ENCODE results near the gene PRRT2. TPM values are rescaled to one million over a fixed set of nuclear protein-coding genes. Genes with fewer than 3 reads are reported as not detected.

The PRRT2 gene
- total RNA-seq, 2 experiments from 2014 or later = 0.67 to 1.1 TPM

DNA sequence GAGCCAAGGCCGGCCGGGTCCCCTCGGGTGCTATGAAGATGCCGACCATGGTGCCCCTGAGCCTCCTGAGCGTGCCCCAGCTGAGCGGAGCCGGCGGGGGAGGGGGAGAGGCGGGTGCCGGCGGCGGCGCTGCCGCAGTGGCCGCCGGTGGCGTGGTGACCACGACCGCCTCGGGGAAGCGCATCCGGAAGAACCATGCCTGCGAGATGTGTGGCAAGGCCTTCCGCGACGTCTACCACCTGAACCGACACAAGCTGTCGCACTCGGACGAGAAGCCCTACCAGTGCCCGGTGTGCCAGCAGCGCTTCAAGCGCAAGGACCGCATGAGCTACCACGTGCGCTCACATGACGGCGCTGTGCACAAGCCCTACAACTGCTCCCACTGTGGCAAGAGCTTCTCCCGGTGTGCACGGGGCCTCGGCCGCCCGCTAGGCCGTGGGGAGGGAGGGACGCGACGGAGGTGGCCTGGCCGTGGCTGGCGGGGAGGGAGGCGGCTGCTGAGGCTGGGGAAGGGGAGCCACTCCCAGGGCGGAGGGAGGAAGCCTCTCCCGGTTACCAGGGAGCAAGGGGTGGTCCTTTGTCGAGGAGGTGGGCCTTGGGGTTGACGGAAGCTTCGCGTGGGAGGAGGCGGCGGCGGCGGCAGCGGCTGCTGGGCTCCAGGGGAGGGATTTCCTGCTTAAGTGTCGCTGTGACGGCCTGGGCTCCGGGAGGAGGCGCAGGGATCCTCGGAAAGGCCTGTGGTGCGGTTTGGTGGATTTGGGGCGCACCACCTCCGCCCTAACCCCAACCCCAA, 4.4 kb upstream of the PRRT2 start:
- CTCF ChIA-PET = interaction anchor here (0.9 to 3.0 kb wide), 11 partner anchors 8 to 107 kb away, joined by 3 to 17 read pairs (median 5); partner anchors contain the start of genes KIF22, MVP and PAGR1
- POLR2A ChIA-PET = interaction anchor here (0.7 to 3.9 kb wide), 9 partner anchors 8 to 258 kb away, joined by 3 to 41 read pairs (median 4); partner anchors contain the start of genes ALDOA, HIRIP3, INO80E and MVP

DNA sequence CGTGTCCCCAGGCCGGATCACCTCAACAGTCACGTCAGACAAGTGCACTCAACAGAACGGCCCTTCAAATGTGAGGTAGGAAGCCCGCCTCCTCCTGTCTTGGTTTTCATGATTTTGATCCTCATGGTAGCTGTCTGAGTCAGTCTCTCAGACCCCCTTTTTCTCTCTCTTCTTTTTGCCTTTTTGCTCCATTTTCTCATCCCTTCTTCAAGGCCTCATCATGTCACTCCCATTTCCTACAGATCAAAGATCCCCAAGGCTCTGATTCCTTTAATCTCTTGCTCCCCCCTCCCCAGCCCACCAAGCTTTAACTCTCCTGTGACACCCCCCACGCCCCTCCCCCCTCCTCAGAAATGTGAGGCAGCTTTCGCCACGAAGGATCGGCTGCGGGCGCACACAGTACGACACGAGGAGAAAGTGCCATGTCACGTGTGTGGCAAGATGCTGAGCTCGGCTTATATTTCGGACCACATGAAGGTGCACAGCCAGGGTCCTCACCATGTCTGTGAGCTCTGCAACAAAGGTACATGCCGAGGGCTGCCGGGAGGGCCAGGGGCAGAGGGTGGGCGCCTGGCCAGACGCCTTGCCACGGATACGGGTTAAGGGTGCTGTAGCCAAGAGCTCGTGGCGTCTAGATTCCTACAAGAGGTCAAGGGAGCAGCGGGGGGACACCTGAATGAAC, 3.6 kb upstream of the PRRT2 start:
- POLR2A ChIA-PET = interaction anchor here (0.6 to 3.9 kb wide), 12 partner anchors 8 to 187 kb away, joined by 3 to 41 read pairs (median 4); partner anchors contain the start of genes HIRIP3, INO80E, MVP and PAGR1
- CTCF ChIA-PET = interaction anchor here (0.9 to 3.0 kb wide), 10 partner anchors 8 to 108 kb away, joined by 3 to 17 read pairs (median 6); partner anchors contain the start of genes KIF22, MVP and PAGR1

DNA sequence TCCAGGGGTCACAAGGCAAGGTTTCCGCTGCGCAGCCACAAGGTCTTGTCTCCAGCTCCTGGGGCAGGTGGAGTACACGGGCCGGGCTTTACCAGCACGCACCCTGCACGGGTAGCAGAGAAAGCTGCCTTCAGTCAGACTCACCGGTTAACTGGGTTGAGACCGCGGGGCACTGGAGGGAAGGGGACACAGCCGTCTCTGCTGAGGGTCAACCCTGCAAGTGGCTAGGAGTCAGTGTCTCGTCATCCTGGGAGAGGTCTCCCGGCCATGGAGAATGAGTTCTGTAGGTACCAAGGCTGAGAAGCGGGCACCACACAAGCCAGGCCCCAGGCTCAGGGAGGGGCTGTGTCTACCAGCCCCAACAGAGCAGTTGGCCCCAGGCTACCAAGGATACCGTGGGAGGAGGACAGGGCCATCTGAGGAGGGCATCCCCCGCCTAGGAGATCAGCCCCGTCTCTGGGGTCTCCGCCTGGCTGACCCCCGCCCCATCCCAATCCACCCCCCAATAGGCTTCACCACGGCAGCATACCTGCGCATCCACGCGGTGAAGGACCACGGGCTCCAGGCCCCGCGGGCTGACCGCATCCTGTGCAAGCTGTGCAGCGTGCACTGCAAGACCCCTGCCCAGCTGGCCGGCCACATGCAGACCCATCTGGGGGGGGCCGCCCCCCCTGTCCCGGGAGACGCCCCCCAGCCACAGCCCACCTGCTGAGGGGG, 2.8 kb upstream of the PRRT2 start:
- POLR2A ChIA-PET = interaction anchor here (0.6 to 3.9 kb wide), 8 partner anchors 7 to 187 kb away, joined by 3 to 41 read pairs (median 4); partner anchors contain the start of genes HIRIP3, INO80E, MVP and PAGR1
- CTCF ChIA-PET = interaction anchor here (0.9 to 3.0 kb wide), 6 partner anchors 8 to 109 kb away, joined by 3 to 17 read pairs (median 8); partner anchors contain the start of genes KIF22 and MVP

DNA sequence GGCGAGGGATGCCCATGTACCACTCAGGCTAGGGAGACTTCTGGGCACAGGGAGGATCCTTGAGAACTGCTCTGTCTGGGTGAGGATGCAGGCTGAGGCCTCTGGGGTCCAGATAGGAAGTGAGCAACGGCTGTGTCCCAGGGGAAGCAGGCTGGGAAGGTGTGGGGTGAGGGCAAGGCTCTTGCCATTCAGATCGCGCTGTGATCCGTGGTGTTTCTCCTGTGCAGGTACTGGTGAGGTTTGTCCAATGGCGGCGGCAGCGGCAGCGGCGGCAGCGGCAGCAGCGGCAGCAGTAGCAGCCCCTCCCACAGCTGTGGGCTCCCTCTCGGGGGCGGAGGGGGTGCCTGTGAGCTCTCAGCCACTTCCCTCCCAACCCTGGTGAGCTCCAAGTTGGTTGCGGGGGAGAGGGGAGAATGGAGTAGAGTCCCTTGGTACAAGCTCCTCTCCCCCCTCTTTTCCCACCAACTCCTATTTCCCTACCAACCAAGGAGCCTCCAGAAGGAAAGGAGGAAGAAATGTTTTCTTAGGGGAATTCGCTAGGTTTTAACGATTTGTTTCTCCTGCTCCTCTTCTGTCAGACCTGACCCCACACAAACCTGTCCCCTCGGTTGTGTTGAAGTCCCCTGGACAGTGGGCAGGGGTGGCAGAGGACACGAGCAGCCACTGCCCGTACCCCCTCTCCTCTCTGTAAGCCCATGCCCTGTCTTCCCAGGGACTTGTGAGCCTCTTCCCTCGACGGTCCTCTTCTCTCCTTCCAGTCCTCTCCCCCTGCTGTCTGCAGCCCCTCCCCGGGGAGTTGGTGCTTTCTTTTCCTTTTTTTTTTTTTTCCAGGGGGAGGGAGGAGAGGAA, 1.9 kb upstream of the PRRT2 start:
- CTCF ChIA-PET = interaction anchor here (2.0 to 2.7 kb wide), 2 partner anchors 10 to 109 kb away, joined by 5 to 10 read pairs; partner anchors contain the start of gene MVP
- POLR2A ChIA-PET = no interaction called here

DNA sequence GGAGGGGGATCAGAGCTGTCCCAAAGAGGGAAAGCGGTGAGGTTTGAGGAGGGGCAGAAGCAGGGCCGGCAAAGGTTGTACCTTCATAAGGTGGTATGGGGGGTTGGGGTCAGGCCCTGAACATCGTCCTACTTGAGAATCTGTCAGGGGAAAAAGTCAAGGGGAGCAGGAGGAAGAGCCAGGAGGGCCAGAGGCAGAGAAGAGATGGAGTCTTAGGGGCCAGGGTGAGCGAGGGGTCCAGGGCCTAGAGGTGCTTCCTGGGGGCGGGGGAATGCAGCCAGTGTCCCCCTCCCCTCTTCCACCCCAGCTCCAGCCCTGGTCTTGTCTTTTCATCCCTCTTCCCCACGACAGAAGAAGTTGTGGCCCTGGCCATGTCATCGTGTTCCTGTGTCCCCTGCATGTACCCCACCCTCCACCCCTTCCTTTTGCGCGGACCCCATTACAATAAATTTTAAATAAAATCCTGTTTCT, 1.3 kb upstream of the PRRT2 start:
- CTCF ChIA-PET = interaction anchor here (2.0 to 2.7 kb wide), 2 partner anchors 9 to 110 kb away, joined by 5 to 10 read pairs; partner anchors contain the start of gene MVP
- POLR2A ChIA-PET = interaction anchor here (0.7 to 1.2 kb wide), 2 partner anchors 11 to 20 kb away, joined by 3 read pairs; partner anchors contain the start of gene KIF22

DNA sequence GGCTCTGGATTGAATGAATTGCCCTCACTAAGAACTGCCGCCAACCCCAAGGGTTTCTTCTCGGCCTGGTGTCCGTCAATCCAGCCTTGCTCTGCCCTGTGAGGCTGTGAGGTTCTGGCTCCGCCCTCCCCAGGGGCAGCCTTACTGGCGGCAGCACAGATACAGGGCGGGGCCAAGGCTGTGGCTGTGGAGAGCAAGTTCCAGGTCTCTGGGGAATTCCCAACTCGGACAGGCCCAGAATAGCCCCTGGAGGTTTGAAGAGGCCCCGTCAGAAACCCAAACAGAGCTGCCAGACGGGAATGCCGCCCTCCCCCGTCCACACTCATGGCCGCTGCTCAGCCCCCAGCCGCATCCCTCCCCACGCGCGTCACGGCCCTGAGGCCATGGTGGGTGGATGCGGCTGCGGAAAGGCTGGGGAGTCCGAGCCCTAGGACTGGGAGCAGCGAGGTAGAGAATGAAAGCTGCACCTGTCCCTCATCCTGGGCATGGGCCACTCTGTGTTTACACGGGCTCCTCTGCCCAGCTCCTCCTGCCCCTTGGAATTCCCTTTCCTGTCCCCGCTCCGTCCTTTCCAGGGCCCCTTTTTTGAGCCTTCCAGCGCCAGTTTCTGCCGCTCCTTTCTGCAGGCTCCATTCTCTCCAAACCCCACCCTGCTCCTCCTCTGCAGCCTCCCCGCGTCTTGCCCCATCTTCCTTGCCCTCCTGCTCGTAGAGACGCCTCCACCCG, 660 bp upstream of the PRRT2 start:
- POLR2A ChIA-PET = interaction anchor here (0.7 to 1.2 kb wide), 2 partner anchors 11 to 21 kb away, joined by 3 read pairs; partner anchors contain the start of gene KIF22

DNA sequence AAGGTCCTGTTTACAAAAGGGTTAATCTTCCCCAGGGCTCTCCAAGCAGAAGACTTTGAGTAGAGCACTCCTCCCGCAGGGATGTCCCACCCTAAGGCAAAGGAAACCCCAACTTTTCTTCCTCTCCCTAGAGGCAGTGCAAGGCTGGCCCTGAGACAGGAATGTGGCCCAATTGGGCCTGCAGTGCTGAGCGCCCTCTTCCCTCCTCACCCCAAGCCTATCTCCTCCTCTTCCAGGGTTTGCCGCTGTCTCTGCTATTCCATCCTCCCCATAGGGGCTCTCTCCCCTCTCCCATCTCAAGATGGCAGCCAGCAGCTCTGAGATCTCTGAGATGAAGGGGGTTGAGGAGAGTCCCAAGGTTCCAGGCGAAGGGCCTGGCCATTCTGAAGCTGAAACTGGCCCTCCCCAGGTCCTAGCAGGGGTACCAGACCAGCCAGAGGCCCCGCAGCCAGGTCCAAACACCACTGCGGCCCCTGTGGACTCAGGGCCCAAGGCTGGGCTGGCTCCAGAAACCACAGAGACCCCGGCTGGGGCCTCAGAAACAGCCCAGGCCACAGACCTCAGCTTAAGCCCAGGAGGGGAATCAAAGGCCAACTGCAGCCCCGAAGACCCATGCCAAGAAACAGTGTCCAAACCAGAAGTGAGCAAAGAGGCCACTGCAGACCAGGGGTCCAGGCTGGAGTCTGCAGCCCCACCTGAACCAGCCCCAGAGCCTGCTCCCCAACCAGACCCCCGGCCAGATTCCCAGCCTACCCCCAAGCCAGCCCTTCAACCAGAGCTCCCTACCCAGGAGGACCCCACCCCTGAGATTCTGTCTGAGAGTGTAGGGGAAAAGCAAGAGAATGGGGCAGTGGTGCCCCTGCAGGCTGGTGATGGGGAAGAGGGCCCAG, 1.0 kb downstream of the PRRT2 start:
- CTCF ChIA-PET = interaction anchor here (1.0 to 1.4 kb wide), 2 partner anchors 15 to 36 kb away, joined by 4 to 6 read pairs; no protein-coding TSS in a partner anchor
- POLR2A ChIA-PET = interaction anchor here (0.5 to 0.9 kb wide), 3 partner anchors 8 to 1380 kb away, joined by 3 to 4 read pairs (median 3); no protein-coding TSS in a partner anchor

More for the DNA sequence above, 660 bp upstream of the PRRT2 start:
- CTCF ChIA-PET = interaction anchor here (2.0 to 2.7 kb wide), 2 partner anchors 8 to 111 kb away, joined by 5 to 10 read pairs; partner anchors contain the start of gene MVP

DNA sequence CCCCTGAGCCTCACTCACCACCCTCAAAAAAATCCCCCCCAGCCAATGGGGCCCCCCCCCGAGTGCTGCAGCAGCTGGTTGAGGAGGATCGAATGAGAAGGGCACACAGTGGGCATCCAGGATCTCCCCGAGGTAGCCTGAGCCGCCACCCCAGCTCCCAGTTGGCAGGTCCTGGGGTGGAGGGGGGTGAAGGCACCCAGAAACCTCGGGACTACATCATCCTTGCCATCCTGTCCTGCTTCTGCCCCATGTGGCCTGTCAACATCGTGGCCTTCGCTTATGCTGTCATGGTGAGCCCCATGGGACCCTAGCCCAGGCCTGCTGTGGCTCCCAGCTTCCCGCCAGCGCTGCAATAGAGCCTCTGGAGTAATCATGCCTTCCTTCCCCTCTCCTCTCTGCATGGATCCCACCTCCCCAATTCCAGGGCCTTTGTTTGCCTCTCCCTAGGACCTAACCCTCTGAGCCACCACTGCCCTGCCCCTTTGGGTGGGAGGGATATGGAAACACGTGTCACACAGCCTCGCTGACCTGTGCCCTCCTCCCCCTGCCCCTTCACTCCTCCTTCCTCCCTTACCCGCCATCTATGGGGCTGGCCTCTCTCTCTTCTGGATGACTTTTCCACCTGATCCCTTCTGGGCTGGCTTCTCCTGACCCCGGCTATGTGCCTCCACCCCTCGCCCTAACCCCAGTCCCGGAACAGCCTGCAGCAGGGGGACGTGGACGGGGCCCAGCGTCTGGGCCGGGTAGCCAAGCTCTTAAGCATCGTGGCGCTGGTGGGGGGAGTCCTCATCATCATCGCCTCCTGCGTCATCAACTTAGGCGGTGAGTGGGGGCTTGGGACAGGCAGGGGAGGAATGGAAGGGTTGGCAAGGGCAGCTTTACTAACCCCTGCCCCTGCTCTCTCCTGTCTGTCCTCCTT, 1.9 kb downstream of the PRRT2 start:
- CTCF ChIA-PET = no interaction called here
- POLR2A ChIA-PET = interaction anchor here (0.6 to 0.9 kb wide), 3 partner anchors 7 to 10 kb away, joined by 3 to 4 read pairs (median 3); no protein-coding TSS in a partner anchor

DNA sequence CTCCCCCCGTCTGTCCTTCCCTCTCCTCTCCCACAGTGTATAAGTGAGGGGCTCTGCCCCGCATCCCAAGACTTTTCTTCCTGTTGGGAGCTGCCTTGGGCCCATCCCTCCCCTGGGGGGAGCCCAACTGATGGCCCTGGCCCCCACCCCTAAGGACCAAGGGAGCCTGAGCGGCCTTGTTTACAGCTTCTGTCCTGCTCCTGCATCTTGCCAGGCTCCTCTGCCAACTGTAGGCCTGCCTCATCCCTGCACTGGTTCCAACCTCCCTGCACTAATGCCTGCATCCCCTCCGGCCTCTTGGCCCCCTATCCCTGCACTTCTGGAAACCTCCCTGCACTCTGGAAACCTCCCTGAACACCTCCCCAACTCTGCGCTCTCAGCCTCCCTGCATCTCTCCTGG, 2.6 kb downstream of the PRRT2 start:
- POLR2A ChIA-PET = interaction anchor here (0.6 kb wide), 1 partner anchor 11 kb away, joined by 3 read pairs; no protein-coding TSS in a partner anchor

DNA sequence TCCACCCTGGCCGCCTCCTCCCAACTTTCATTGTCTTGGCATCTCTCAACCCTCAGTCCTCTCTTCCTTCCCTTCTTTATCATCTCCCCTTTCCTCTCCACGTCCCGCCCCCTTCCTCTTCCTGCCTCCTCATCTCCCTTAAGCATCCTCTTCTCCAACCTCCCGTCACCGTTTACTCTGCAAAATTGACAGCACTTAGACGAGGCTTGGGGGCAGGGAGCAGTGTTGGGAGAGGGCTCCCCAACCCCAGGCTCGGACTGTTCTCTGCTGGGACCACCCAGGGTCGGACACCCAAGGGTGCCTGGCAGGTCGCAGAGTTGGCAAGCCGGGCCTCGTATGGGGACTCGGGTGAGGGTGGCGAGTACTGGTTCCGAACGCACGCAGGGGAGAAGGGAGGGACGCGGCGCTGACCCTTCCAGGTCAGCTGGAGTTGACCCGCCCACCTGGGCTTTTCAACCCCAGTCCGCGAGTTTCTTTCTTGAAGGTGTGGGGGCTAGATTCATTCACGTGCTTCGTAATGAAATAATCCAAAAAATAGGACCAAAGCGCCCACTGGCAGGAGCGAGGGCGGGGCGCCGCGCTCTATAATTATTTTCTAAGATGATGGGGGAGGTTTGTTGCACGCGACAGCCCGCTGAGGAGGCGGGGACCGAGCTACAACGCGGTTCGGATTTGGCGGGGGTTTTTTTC, 3.2 kb downstream of the PRRT2 start:
- ChIA-PET CTCF (interaction anchor here (0.5 to 3.5 kb wide), 17 partner anchors 8 to 158 kb away, joined by 3 to 20 read pairs (median 3); partner anchors contain the start of genes KIF22, MAZ and TAOK2), POLR2A (interaction anchor here (0.6 to 2.3 kb wide), 9 partner anchors 8 to 968 kb away, joined by 3 to 31 read pairs (median 4); partner anchors contain the start of genes KIF22 and MAZ)

More for the DNA sequence above, 2.6 kb downstream of the PRRT2 start:
- CTCF ChIA-PET = interaction anchor here (1.5 kb wide), 1 partner anchor 33 kb away, joined by 4 read pairs; no protein-coding TSS in a partner anchor

DNA sequence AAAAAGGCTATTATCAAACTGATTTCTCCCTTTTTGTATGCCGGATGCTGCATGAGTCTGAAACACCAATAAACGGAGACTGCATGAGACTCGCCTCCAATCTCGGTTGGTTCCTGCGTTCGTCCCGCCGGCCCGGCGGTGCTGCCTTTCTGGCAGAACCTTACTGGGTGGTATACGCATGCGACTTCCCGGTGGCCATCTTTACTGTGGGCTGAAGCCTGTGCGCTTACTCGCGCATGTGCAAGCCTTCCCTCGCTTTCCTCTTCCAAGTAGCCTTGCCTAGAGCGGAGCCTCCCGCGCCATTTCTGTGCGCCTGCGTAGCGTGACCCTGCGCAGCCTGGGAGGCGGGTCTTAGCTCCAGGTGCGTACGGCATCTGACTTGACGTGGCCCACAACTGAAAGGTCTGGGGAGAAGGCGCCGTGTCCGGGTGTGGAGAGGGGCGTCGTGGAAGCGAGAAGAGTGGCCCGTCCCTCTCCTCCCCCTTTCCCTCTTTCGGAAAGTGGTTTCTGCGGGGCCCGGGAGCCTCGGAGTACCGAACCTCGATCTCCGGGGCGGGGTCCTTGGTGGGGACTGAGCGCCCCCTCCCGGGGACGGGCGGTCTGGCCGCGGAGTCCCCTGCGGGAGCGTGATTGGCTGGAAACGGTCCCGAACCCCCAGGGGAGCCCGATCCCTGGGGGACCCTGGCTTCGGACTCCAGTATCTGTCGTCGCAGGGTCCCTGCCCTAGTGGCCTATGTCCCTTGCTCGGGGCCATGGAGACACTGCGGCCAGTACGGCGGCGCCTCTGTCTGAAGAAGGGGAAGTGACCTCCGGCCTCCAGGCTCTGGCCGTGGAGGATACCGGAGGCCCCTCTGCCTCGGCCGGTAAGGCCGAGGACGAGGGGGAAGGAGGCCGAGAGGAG, 4.0 kb downstream of the PRRT2 start, which contains the start of gene PAGR1:
PAGR1 (plus strand) TSS at position 360 of the 901 bp plus-strand sequence; CDS start at position 734, 374 bp downstream.
- POLR2A ChIA-PET = interaction anchor here (0.6 to 2.3 kb wide), 9 partner anchors 8 to 249 kb away, joined by 3 to 31 read pairs (median 4); partner anchors contain the start of genes KIF22 and MAZ
- CTCF ChIA-PET = interaction anchor here (0.5 to 3.5 kb wide), 21 partner anchors 9 to 157 kb away, joined by 3 to 20 read pairs (median 3); partner anchors contain the start of genes KIF22, MAZ and TAOK2

DNA sequence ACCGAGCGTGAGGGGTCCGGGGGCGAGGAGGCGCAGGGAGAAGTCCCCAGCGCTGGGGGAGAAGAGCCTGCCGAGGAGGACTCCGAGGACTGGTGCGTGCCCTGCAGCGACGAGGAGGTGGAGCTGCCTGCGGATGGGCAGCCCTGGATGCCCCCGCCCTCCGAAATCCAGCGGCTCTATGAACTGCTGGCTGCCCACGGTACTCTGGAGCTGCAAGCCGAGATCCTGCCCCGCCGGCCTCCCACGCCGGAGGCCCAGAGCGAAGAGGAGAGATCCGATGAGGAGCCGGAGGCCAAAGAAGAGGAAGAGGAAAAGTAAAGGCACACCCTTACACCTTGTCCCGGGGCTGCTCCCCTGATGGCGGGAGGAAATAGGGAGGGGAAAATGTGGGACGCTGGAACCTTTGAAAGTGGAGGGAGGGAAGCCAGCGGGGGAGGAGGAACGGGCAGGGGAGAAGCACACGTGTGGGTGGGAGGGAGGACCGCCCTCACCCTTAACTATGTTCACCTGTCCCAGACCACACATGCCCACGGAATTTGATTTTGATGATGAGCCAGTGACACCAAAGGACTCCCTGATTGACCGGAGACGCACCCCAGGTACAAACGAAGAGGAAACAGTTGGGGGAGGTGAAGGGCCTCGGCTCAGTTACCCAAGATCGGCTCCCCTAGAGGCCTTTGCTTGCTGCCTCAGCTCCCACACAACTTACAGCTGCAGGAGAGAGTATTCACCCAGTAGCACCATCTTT, 4.9 kb downstream of the PRRT2 start:
- ChIA-PET POLR2A (interaction anchor here (0.5 to 6.1 kb wide), 7 partner anchors 9 to 246 kb away, joined by 3 to 41 read pairs (median 7); partner anchors contain the start of gene MAZ), CTCF (interaction anchor here (0.7 to 3.5 kb wide), 10 partner anchors 8 to 143 kb away, joined by 3 to 20 read pairs (median 3); no protein-coding TSS in a partner anchor)

Data from activated CD8-positive, alpha-beta memory T cell treated with anti-CD3 and anti-CD28 coated beads for 36 hours (primary cell).